GM19397 (cell line): ENCODE results near the gene FANCC.

ENCODE experiments used
- ATAC-seq: cut with Tn5 transposase; IDR thresholded peaks from one replicate; pipeline ENCODE4 v1.9.1; 2021; ENCODE audit warnings: mild to moderate bottlenecking, moderate library complexity; ENCODE audit not compliant: unreplicated experiment

The FANCC gene

DNA sequence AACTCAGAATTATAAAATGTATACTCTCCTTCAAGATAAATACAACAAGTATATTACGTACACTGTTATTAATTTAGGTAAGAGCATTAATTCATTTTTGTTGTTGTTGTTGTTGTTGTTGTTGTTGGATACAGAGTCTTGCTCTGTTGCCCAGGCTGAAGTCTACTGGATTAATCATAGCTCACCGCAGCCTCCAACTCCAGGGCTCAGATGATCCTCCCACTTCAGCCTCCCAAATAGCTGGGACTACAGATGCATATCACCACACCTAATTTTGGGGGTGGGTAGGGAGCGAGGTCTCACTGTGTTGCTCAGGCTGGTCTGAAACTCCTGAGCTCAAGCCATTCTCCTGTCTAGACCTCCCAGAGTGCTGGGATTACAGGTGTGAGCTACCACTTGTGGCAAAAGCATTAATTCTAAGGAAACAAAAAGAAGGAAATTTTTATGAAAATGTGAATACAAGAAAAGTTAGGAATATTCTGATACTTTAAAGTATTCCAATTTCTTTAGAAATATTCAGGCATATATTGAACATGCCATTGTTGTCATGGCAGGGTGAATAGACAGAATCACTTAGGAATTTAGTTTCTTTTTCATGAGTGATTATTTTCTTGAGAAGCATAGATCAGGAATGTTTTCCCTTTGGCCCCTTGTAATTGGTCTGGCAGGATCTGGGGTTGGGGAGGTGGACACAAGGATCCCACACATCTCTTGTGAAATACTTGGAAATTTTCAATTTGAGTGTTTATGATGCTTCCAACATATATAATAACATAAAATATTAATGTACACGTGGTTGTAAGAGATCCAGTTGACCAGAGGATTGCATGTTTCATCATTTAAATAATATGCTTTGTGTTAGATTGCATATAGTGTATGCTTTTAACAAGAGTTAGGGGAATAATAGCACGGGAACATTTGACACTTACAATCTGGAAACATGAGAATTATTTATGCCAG, 263.6 kb downstream of the FANCC start:
- ATAC-seq: no peak

DNA sequence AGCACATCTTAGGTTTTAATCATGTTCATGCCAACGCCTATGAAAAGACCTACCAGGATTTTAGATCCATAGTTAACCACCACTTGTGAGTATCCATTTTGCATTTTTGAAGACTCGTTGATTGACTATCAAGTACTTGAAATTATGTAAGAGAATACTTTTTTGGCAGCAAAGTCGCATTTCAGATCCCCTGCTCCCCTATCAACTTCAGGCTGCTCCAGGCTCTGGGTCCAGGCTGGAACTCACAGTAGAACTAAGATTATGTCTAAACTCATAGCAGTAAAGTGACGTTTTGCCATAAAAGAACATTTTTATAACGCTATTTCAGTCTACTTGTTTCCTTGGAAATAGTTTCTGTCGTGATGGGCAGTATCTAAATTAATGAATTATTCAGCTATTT, 267.7 kb downstream of the FANCC start:
- no peak for ATAC-seq
